Measurements from ENCODE around the gene CREB3L4.
"Not testable (repeated sequence)": the region's sequence is repeated elsewhere in the genome, so short reads cannot be mapped to it uniquely, and the experiment has no call there.

The CREB3L4 gene

GRCh38 chr1:153959454-153959853 is 8.2 kb upstream of the CREB3L4 start:
- no peak for DNase-seq

GRCh38 chr1:153960206-153960605 is 7.5 kb upstream of the CREB3L4 start:
- no peak for DNase-seq

GRCh38 chr1:153961421-153961820 is 6.3 kb upstream of the CREB3L4 start:
- DNase-seq = no peak

GRCh38 chr1:153962088-153963029 is 5.3 kb upstream of the CREB3L4 start:
- DNase-seq = no peak

- DNase-seq = peak; percentile 99
Measured at GRCh38 chr1:153963030-153963849, 4.5 kb upstream of the CREB3L4 start, which contains the start of gene SLC39A1. SLC39A1 (minus strand) TSS chr1:153963537; CDS start chr1:153962715, 822 bp downstream.

- no peak for DNase-seq
Measured at GRCh38 chr1:153963850-153964331, 3.8 kb upstream of the CREB3L4 start.

- DNase-seq = no peak
Measured at GRCh38 chr1:153968000-153968363, 280 bp downstream of the CREB3L4 start.

GRCh38 chr1:153968408-153968807 is 706 bp downstream of the CREB3L4 start:
- no peak for DNase-seq

GRCh38 chr1:153968972-153969371 is 1.3 kb downstream of the CREB3L4 start:
- no peak for DNase-seq

- no peak for DNase-seq
Measured at GRCh38 chr1:153970346-153970745, 2.6 kb downstream of the CREB3L4 start.

GRCh38 chr1:153973071-153973470 is 5.4 kb downstream of the CREB3L4 start:
- no peak for DNase-seq

- DNase-seq = no peak
Measured at GRCh38 chr1:153973525-153973924, 5.8 kb downstream of the CREB3L4 start.

GRCh38 chr1:153976819-153977249 is 9.1 kb downstream of the CREB3L4 start:
- DNase-seq = no peak

GRCh38 chr1:153977250-153978240 is 9.8 kb downstream of the CREB3L4 start, which contains the start of gene JTB:
JTB (minus strand) TSS chr1:153977674; CDS start chr1:153977252, 422 bp downstream.
- peak; percentile 87 for DNase-seq

GRCh38 chr1:153978274-153978909 is 10.7 kb downstream of the CREB3L4 start:
- no peak for DNase-seq

- not testable (repeated sequence) for DNase-seq
Measured at GRCh38 chr1:153979091-153979490, 11.4 kb downstream of the CREB3L4 start.

GRCh38 chr1:153981735-153982134 is 14.0 kb downstream of the CREB3L4 start:
- DNase-seq = not testable (repeated sequence)

GRCh38 chr1:153984123-153984894 is 16.6 kb downstream of the CREB3L4 start:
- no peak for DNase-seq

- no peak for DNase-seq
Measured at GRCh38 chr1:153985341-153985912, 17.7 kb downstream of the CREB3L4 start.
